Spleen (tissue), 11 donors: ENCODE data around the gene UNC13C. TPM values are rescaled to one million over a fixed set of nuclear protein-coding genes. Genes with fewer than 3 reads are reported as not detected.

Source experiments
- DNase-seq: peaks from one replicate; pipeline ENCODE4 v3.0.0-alpha.2; 2020
- H3K27ac ChIP-seq, 8 donors: fragments of 200-600 bp; sonication (generic) in 7 of 8; 1 replicate in 4 of 8; 2 replicates in 4 of 8; pipeline versions ENCODE4 v1.5.0 to v1.8.0; 2016 to 2021; ENCODE audit warnings: inconsistent platforms in 4 of 8, mild to moderate bottlenecking in 4 of 8, moderate library complexity in 1 of 8
- H3K27me3 ChIP-seq, 7 donors: fragments of 200-600 bp; sonication (generic) in 6 of 7; replicated peaks in 1 of 7; 1 replicate in 4 of 7; 2 replicates in 3 of 7; pipeline versions ENCODE4 v1.5.0 to v1.8.0; 2016 to 2021; ENCODE audit warnings: inconsistent platforms in 3 of 7, mild to moderate bottlenecking in 1 of 7
- H3K36me3 ChIP-seq, 6 donors: fragments of 200-600 bp; sonication (generic) in 5 of 6; 1 replicate in 4 of 6; 2 replicates in 2 of 6; pipeline versions ENCODE4 v1.5.0 to v1.8.0; 2016 to 2021; ENCODE audit warnings: inconsistent platforms in 2 of 6
- H3K4me1 ChIP-seq, 6 donors: fragments of 200-600 bp; sonication (generic) in 5 of 6; 1 replicate in 3 of 6; 2 replicates in 3 of 6; pipeline versions ENCODE4 v1.5.0 to v1.8.0; 2016 to 2021; ENCODE audit warnings: inconsistent platforms in 3 of 6
- H3K4me3 ChIP-seq, 8 donors: fragments of 200-600 bp; sonication (generic) in 7 of 8; 1 replicate in 4 of 8; 2 replicates in 4 of 8; pipeline versions ENCODE4 v1.5.0 to v1.8.0; 2016 to 2021; ENCODE audit warnings: inconsistent platforms in 4 of 8, mild to moderate bottlenecking in 4 of 8, moderate library complexity in 2 of 8
- H3K9me3 ChIP-seq, 8 donors: fragments of 200-600 bp; sonication (generic) in 7 of 8; 1 replicate in 4 of 8; 2 replicates in 4 of 8; pipeline versions ENCODE4 v1.5.0 to v1.8.0; 2016 to 2021; ENCODE audit warnings: inconsistent platforms in 4 of 8
- CTCF ChIP-seq, 11 experiments: fragments of 200-600 bp in 7 of 11; fragments of 450-650 bp in 4 of 11; sonication (generic) in 4 of 11; IDR thresholded peaks in 8 of 11; conservative IDR thresholded peaks in 3 of 11; 1 replicate in 7 of 11; 2 replicates in 4 of 11; pipeline versions ENCODE4 v1.4.0 to v1.8.0; 2016 to 2021; ENCODE audit warnings: antibody characterized with exemption in 11 of 11, inconsistent platforms in 4 of 11, mild to moderate bottlenecking in 1 of 11
- POLR2A ChIP-seq, 3 donors: fragments of 450-650 bp; IDR thresholded peaks; one replicate each; pipeline ENCODE4 v1.5.1; 2017; ENCODE audit warnings: antibody characterized with exemption in 3 of 3, mild to moderate bottlenecking in 1 of 3
- POLR2AphosphoS5 ChIP-seq, 3 donors: sonication (generic); formaldehyde crosslinking; IDR thresholded peaks; one replicate each; pipeline ENCODE4 v1.5.1; 2017; ENCODE audit warnings: antibody characterized with exemption in 3 of 3
- WGBS, 5 donors: extraction: QIAGEN DNeasy Blood & Tissue Kit in 3 of 5; methylation state at CpG; one replicate each; pipeline versions ENCODE4 v1.1.5 to v1.1.7; 2013 to 2018; 5-methylcytosine and 5-hydroxymethylcytosine counted together
- intact Hi-C: fragments of 100-400 bp; cut with DNase I; formaldehyde crosslinking; loops from one replicate; pipeline ENCODE4 v1.15.0; 2023; ENCODE audit warnings: low total_unique reads
- polyA plus RNA-seq, 3 donors: library from polyadenylated mRNA; stranded (reverse); fragments of 200-250 nt; gene quantifications; one replicate each; pipeline ENCODE4 v1.2.1, GENCODE V29; 2013
- total RNA-seq, 7 donors: library from RNA; depleted of rRNA in 3 of 7; stranded (reverse); fragments of >200 nt in 3 of 7; fragmentation: NEBNext Ultra II Directional in 4 of 7; extraction: Animal tissue kit (Norgen Biotek cat#: 25700) in 4 of 7; gene quantifications; one replicate each; pipeline versions ENCODE4 v1.1.0 to v1.2.1, GENCODE V29; 2016 to 2021
- donor health status: healthy with polysubstance abuse.
- donor health status: DM: no; HTN: no; CAD: no; lungs with moderate emphysema.
- donor health status: DM: no; HTN: no; CAD: no.
- donor health status: Bipolar disorder and iron deficiency.
- donor health status: healthy.
- donor health status: DM: no; HTN: no; CAD: no.
- donor health status: DM: yes; HTN: yes; CAD: no.

Gene UNC13C
- total and polyA plus RNA-seq, 10 donors: 0.06 TPM; not detected in 9

GRCh38 chr15:54149115-54149531, 170.9 kb downstream of the UNC13C start:
- 25 to 86% (median 56%) methylated on average over 1 of the region's 1 CpG for WGBS, 5 donors
- H3K27ac ChIP-seq: no peak overlapping the region
- H3K4me1 ChIP-seq: no peaks in the 10 kb centered on the region
- no peak for DNase-seq
- no peak for TF ChIP-seq POLR2AphosphoS5 (IDR thresholded peaks at IDR 0.05)
- no peak for TF ChIP-seq CTCF (IDR thresholded peaks at IDR 0.05 in 8 of 11, conservative IDR thresholded peaks at IDR 0.05 in 3 of 11)
- no peak for TF ChIP-seq POLR2A (IDR thresholded peaks at IDR 0.05)
- no peaks in the 10 kb centered on the region for H3K9me3 ChIP-seq
- H3K4me3 ChIP-seq: no peak overlapping the region
- intact Hi-C loops: no loop called here
- no peaks in the 10 kb centered on the region for H3K27me3 ChIP-seq
- no peaks in the 10 kb centered on the region for H3K36me3 ChIP-seq

- no peak for DNase-seq
- 26 to 51% (median 31%) methylated on average over 4 of the region's 4 CpGs for WGBS, 5 donors
Observed at GRCh38 chr15:54150255-54150654, 172.0 kb downstream of the UNC13C start.

GRCh38 chr15:54159012-54159411, 180.8 kb downstream of the UNC13C start:
- Histone ChIP-seq H3K9me3 (no peaks in the 10 kb centered on the region), H3K36me3 (no peaks in the 10 kb centered on the region), H3K27ac (no peak overlapping the region), H3K4me3 (no peak overlapping the region), H3K4me1 (no peaks in the 10 kb centered on the region), H3K27me3 (no peaks in the 10 kb centered on the region)
- no peak for DNase-seq
- TF ChIP-seq POLR2A (IDR thresholded peaks at IDR 0.05) (no peak), POLR2AphosphoS5 (IDR thresholded peaks at IDR 0.05) (no peak), CTCF (IDR thresholded peaks at IDR 0.05 in 8 of 11, conservative IDR thresholded peaks at IDR 0.05 in 3 of 11) (no peak)
- 83 to 92% (median 87%) methylated on average over 4 of the region's 4 CpGs for WGBS, 5 donors
- intact Hi-C loops: no loop called here

More at GRCh38 chr15:54150255-54150654, 172.0 kb downstream of the UNC13C start:
- no peak overlapping the region for H3K4me3 ChIP-seq
- no peaks in the 10 kb centered on the region for H3K9me3 ChIP-seq
- no peak for TF ChIP-seq POLR2A (IDR thresholded peaks at IDR 0.05)
- no peak for TF ChIP-seq POLR2AphosphoS5 (IDR thresholded peaks at IDR 0.05)
- no peak for TF ChIP-seq CTCF (IDR thresholded peaks at IDR 0.05 in 8 of 11, conservative IDR thresholded peaks at IDR 0.05 in 3 of 11)
- no peaks in the 10 kb centered on the region for H3K4me1 ChIP-seq
- intact Hi-C loops: no loop called here
- H3K27me3 ChIP-seq: no peaks in the 10 kb centered on the region
- H3K36me3 ChIP-seq: no peaks in the 10 kb centered on the region
- H3K27ac ChIP-seq: no peak overlapping the region

GRCh38 chr15:54187325-54187724, 209.1 kb downstream of the UNC13C start:
- Histone ChIP-seq H3K27me3 (no peaks in the 10 kb centered on the region), H3K4me3 (no peak overlapping the region), H3K4me1 (no peaks in the 10 kb centered on the region), H3K36me3 (no peaks in the 10 kb centered on the region), H3K27ac (no peak overlapping the region), H3K9me3 (peaks cover 0 to 11% (median 2%) of the 10 kb centered on the region in 8 donors)
- no peak for TF ChIP-seq POLR2AphosphoS5 (IDR thresholded peaks at IDR 0.05)
- TF ChIP-seq POLR2A (IDR thresholded peaks at IDR 0.05): no peak
- TF ChIP-seq CTCF (IDR thresholded peaks at IDR 0.05 in 8 of 11, conservative IDR thresholded peaks at IDR 0.05 in 3 of 11): no peak
- WGBS, 5 donors: 63 to 81% (median 64%) methylated on average over 1 of the region's 1 CpG
- no peak for DNase-seq
- intact Hi-C loops: no loop called here
